ENCODE results near the gene UBE3C.

GRCh38 chr7:157318015-157318706 lies 179.4 kb downstream of the UBE3C start:
- TF ChIP-seq YY1 (IDR thresholded peaks at IDR 0.05; ENCODE audit: low read depth) (no peak), TCF12 (IDR thresholded peaks at IDR 0.05; ENCODE audit: low read depth) (no peak), REST (IDR thresholded peaks at IDR 0.05; ENCODE audit: low read depth) (no peak), EP300 (IDR thresholded peaks at IDR 0.05; ENCODE audit: borderline replicate concordance) (no peak), TAF1 (IDR thresholded peaks at IDR 0.05; ENCODE audit: low read depth) (no peak), CREB1 (IDR thresholded peaks at IDR 0.05; ENCODE audit: low read depth) (no peak), NFIC (IDR thresholded peaks at IDR 0.05) (no peak), MAX (IDR thresholded peaks at IDR 0.05) (no peak), ZBTB7A (IDR thresholded peaks at IDR 0.05; ENCODE audit: low read depth) (no peak), FOXM1 (IDR thresholded peaks at IDR 0.05; ENCODE audit: borderline replicate concordance, low read depth) (no peak), TEAD4 (IDR thresholded peaks at IDR 0.05) (no peak), RAD21 (IDR thresholded peaks at IDR 0.05; ENCODE audit: low read depth) (no peak)

Data from Ishikawa (cell line).